HPDE6-E6E7 (cell line): ENCODE measurements around the gene DYNLT4.
"Not testable (repeated sequence)": the region's sequence is repeated elsewhere in the genome, so short reads cannot be mapped to it uniquely, and the experiment has no call there.

Source experiments
- DNase-seq: peaks from one replicate; pipeline ENCODE4 v3.0.0; 2011; ENCODE audit warnings: missing footprints; ENCODE audit errors: extremely low spot score

Gene DYNLT4

DNA sequence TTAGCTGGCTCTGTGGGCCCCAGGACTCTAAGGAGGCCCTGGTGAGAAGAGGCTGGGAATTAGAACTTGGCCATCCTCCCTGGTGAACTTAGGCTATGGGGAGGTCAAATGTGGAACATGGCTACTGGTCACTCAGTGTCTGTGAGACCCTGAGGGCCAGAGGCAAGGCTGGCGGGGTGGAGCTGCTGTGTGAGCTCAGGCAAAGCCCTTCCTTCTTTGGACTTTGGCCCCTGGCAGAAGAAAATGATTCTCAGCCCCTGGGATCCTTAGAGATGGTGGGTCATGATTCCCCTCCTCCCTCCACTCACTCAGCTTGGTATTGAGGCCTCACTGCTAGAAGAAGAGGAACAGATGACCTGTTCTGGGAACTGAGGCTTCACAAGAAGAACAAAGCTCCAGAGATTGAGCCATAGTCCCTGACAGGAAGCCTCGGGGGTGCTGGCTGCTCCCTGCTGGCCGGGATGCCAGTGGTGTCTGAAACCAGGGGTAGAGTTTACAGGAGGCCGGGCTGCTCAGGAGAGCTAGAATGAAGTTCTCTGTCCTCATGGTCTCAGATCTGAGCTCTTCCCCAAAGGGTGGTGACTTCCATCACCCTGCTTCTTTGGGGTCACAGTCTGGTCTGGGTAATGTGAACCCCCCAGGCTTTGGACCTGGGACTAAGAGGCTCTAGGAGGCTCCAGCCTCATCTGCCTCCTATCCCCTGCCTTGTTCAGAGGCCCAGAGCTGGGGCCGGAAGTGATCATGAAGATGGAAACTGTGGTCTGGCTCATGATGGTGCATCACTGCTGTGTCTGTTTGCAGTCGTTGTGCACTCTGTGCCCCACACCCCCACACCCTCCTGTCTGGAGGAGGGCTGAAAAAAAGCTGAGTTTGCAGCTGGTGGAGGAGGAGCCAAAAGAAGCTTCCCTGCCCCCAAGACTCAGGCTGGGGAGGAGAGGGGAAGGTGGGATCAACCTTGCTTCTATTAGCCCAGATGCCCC lies 2.1 kb upstream of the DYNLT4 start:
- DNase-seq: no peak

GRCh38 chr1:44808063-44808937 lies 1.1 kb upstream of the DYNLT4 start, which contains the start of gene BTBD19:
Gene BTBD19, plus strand, starts transcription at chr1:44808523. Its CDS starts 298 bp downstream, at chr1:44808821.
- DNase-seq: no peak

GRCh38 chr1:44807364-44808062 lies 362 bp upstream of the DYNLT4 start:
- peak; percentile 97 for DNase-seq

GRCh38 chr1:44806025-44806703 lies 987 bp downstream of the DYNLT4 start:
- DNase-seq: no peak

GRCh38 chr1:44805311-44806024 lies 1.7 kb downstream of the DYNLT4 start:
- no peak for DNase-seq

GRCh38 chr1:44803312-44804095 lies 3.6 kb downstream of the DYNLT4 start:
- DNase-seq: no peak

- no peak for DNase-seq
These were observed 4.2 kb downstream of the DYNLT4 start for GRCh38 chr1:44803062-44803311.

DNA sequence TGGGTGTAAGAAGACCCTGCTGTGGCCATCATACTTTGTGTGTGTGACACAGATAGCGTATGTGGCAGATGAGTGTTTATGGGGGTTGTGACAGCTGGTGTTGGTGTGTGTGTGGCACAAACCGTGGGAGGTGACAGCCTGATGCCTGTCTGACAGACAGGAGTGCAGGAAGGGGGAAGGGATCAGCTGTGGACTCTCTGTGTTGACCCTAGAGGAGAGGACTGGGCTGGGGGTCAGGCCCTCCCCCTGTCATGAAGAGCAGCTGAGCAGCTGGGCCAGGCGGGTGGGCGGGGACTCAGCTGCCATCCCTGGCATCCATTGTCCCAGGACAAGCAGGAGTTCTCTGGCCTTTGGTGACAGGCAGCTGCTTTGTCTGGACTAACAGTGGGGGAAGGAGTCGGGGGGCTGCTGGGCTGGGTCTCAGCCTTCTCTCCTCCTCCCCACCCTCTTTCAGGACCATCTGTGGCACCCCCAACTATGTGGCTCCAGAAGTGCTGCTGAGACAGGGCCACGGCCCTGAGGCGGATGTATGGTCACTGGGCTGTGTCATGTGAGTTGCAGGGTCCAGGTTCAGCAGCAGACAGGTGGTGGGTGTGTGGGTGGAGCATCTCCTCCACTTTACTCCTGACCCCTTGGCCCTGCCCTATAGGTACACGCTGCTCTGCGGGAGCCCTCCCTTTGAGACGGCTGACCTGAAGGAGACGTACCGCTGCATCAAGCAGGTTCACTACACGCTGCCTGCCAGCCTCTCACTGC lies 4.7 kb downstream of the DYNLT4 start:
- no peak for DNase-seq

DNA sequence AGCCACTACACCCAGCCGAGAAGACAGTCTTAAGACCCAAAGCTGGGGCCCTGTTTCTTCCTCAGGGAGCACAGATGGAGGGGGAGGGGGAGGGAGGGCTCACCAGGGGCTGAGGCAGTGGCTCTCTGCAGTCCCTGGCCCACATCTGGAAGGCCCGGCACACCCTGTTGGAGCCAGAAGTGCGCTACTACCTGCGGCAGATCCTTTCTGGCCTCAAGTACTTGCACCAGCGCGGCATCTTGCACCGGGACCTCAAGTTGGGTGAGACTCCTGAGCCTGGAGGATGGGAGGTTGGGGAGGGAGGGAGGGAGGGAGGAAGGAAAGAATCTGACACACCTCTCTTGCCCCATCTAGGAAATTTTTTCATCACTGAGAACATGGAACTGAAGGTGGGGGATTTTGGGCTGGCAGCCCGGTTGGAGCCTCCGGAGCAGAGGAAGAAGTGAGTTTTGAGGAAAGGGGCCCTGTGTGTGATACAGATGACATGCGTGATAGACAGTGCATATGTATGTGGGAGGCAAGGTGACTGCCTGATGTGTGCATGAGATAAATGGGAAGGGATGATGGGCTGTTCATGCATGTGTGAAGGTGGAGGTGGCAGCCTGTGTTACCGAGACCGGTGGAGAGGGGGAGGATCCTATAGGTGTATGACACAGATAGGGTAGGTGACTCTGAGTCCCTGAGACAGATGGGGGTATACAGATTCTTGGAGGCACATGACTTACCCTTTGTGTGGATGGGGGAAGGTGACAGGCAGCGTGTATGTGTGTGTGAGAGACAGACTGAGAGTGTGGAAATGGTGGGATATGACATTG lies 5.5 kb downstream of the DYNLT4 start:
- no peak for DNase-seq

GRCh38 chr1:44799770-44800584 lies 7.2 kb downstream of the DYNLT4 start, which contains the start of gene PLK3:
Gene PLK3, plus strand, starts transcription at chr1:44800377. Its CDS starts 87 bp downstream, at chr1:44800464.
- peak; percentile 88 for DNase-seq

GRCh38 chr1:44798481-44799365 lies 8.4 kb downstream of the DYNLT4 start:
- no peak for DNase-seq

- not testable (repeated sequence) for DNase-seq
These were observed 9.3 kb downstream of the DYNLT4 start for GRCh38 chr1:44797886-44798285.

DNA sequence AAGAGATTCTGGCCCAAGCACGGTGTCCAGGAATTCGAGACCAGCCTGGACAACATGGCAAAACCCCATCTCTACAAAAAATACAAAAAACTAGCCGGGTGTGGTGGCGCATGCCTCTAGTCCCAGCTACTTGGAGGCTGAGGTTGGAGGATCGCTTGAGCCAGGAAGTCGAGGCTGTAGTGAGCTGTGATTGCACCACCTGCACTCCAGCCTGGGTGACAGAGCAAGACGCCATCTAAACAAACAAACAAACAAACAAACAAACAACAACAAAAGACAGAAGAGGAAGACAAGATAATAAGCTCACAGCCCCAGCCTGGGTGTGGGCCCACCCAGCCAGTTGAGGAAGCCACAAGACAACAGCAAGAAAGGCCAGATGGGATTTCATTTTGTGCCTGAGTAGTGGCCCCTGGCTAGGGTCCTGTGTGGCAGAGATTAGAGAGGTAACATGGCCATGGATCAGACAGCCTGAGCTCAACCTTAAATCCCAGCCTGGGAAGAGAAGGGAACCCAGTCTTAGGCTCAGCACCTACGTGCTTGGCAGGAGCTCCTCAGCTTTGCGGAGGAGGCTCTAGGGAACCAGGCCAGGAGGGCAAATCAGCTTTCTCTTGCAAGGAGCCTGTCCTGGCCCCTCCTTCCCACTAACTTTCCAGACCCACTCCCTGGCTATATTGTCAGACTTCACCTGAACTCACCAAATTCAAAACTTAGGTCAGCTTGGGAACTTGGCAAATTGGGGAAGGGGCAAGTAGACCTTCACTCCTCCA lies 14.2 kb downstream of the DYNLT4 start:
- DNase-seq: no peak

DNA sequence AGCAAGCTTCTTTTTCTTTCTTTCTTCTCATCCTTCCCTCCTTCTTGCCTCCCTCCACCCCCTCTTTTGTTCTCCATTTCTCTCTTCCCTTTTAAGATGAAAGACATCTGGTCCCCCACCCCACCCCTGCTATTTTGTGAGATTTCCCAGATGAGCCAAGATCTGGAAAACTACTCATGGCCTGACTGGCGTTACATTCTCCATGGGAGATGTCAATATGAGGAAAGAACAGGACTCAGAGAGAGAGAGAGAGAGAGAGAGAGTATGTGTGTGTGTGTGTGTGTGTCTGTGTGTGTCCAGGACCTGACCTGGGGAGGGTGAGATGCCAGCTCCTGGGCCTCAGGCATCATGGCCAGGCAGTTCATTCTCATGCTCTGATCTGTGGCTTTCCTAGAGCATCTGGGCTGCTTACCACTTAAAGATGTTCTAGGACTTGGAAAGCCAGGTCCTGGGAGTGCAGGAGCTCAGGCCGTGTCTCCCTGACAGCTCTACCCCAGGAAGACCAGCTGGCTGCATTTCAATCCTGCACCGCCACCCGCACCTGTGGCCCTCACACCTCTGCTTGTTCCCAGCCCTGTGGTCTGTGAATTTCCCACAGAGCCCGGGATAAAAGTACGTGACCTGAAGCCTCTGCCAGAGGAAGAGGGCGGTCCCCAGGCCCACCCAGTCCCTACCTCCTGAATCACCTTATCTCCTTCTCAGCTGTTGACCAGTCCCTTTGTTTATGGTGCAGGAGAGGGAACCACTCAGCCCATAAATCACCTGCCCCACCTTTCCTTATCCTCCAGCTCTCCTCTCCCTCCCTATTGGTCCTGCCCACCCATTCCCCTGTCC lies 16.0 kb downstream of the DYNLT4 start:
- DNase-seq: no peak
